Measurements from ENCODE around the gene LHCGR. TPM values are rescaled to one million over a fixed set of nuclear protein-coding genes. Genes with fewer than 3 reads are reported as not detected.

Gene LHCGR
- total and polyA plus RNA-seq, 8 donors: not detected

DNA sequence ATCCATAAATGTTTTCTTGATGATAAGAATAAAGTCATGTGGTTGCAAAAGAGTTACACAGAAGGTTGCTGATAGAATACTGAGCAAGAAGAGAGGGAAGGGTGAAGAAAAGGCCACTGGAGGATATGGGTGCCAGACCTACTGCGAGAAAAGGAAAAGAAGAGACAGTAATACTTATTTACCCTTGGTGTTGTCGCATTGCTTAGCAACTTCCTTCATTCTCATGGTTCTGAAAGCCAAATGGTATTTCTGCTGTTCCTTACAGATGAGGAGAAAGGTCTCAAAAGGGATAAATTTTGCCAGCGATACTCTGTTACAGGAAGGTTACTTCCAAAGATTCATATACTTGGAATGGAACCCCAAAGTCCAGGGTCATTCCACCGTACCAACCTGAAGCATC is 62.5 kb downstream of the LHCGR start:
- no peaks in the 10 kb centered on the region for H3K36me3 ChIP-seq
- no peaks in the 10 kb centered on the region for H3K27me3 ChIP-seq
- TF ChIP-seq, protein P1, sequence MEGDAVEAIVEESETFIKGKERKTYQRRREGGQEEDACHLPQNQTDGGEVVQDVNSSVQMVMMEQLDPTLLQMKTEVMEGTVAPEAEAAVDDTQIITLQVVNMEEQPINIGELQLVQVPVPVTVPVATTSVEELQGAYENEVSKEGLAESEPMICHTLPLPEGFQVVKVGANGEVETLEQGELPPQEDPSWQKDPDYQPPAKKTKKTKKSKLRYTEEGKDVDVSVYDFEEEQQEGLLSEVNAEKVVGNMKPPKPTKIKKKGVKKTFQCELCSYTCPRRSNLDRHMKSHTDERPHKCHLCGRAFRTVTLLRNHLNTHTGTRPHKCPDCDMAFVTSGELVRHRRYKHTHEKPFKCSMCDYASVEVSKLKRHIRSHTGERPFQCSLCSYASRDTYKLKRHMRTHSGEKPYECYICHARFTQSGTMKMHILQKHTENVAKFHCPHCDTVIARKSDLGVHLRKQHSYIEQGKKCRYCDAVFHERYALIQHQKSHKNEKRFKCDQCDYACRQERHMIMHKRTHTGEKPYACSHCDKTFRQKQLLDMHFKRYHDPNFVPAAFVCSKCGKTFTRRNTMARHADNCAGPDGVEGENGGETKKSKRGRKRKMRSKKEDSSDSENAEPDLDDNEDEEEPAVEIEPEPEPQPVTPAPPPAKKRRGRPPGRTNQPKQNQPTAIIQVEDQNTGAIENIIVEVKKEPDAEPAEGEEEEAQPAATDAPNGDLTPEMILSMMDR (IDR thresholded peaks at IDR 0.05): no peak
- H3K4me1 ChIP-seq: no peaks in the 10 kb centered on the region
- H3K4me3 ChIP-seq: no peak overlapping the region
- ATAC-seq (no peak), DNase-seq (no peak), FAIRE-seq (no peak)
- intact Hi-C loops (cut with DNase I): no loop called here
- H3K9me3 ChIP-seq: no peaks in the 10 kb centered on the region
- no peak overlapping the region for H3K27ac ChIP-seq
- 66 to 73% methylated on average over 4 of the region's 4 CpGs for WGBS, 2 donors

DNA sequence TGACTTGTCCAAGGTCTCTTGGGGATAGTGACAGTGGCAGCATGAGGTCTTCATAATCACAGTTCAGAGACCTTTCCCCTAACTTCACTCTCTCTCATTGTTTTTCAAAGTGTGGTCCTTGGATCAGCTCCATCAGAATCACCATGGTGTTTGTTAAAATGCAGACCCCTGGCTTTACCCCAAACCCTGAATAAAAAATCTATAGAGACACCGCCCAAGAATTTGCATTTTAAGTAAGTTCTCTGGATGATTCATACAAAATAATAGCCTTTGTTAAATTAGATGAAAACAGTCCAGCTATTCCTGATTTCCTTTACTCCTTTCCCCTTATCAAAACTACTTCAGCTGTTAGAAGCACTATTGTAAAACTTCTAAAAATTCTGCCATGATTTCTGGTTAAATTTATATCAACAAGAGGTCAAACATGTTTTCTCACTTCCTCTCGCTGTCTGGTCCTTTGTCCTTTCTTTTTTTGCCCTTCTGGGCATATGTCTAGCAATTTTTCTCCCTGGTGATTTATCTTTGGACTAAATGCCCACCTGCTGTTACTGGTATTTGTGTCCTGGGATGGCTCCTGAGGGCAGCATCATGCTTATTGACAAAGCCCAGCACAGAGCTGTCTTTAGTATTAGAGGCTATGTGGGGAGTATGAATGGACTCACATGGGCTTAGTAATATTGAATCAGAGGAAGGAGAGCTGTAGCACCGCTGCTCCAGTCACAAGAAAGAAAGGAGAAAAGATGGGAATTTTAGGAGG is 63.4 kb downstream of the LHCGR start:
- DNase-seq (no peak), ATAC-seq (no peak), FAIRE-seq (no peak)
- Histone ChIP-seq H3K4me1 (no peaks in the 10 kb centered on the region), H3K9me3 (no peaks in the 10 kb centered on the region), H3K27me3 (no peaks in the 10 kb centered on the region), H3K27ac (no peak overlapping the region), H3K4me3 (no peak overlapping the region), H3K36me3 (no peaks in the 10 kb centered on the region)
- WGBS, 2 donors: 69 to 73% methylated on average over 3 of the region's 3 CpGs
- intact Hi-C loops (cut with DNase I): no loop called here
- TF ChIP-seq, protein P1 (IDR thresholded peaks at IDR 0.05): no peak

DNA sequence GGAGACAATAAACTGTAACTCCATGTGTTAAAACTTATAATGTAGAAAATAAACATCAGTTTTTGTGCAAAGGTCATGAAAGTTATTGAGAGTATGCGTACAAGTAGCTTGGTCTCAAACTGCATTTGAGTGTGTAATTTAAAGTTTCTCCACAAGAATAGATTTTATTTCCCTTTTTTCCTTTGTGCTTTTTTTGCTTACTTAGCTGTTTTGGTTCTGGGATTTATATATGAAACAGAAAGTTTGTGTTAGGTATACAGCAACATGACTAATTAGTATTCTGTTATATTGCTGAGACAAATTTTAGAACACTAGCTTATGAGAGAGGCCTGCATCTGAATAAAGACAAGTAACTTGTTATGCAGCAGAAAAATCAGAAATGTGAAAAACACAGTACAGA is 70.4 kb downstream of the LHCGR start:
- Histone ChIP-seq H3K27ac (no peak overlapping the region), H3K36me3 (no peaks in the 10 kb centered on the region), H3K27me3 (no peaks in the 10 kb centered on the region), H3K9me3 (no peaks in the 10 kb centered on the region), H3K4me3 (no peak overlapping the region), H3K4me1 (no peaks in the 10 kb centered on the region)
- ATAC-seq (no peak), DNase-seq (no peak), FAIRE-seq (no peak)
- WGBS, 2 donors: 91 to 97% methylated on average over 1 of the region's 1 CpG
- intact Hi-C loops (cut with DNase I): no loop called here
- TF ChIP-seq, protein P1 (IDR thresholded peaks at IDR 0.05): no peak

DNA sequence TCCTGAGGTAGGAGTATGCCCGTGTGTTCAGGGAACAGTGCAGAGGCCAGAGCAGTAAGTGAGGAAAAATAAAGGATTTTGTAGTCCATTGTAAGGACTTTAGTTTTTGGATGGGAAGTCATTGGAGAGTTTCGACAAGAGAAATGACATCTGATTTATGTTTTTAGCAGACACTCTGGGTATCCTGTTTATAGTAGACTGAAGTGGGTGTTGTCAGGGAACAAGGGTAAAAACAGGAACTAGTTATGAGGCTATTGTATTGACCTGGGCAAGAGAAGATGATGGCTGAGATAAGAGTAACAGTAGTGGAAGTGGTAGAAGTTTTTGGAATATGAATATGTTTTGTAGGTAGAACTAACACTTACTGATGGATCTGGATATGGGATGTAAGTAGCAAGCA is 78.1 kb downstream of the LHCGR start:
- Histone ChIP-seq H3K4me1 (no peaks in the 10 kb centered on the region), H3K4me3 (no peak overlapping the region), H3K27ac (no peak overlapping the region), H3K27me3 (no peaks in the 10 kb centered on the region), H3K9me3 (no peaks in the 10 kb centered on the region), H3K36me3 (no peaks in the 10 kb centered on the region)
- FAIRE-seq (no peak), ATAC-seq (no peak), DNase-seq (no peak)
- WGBS, 2 donors: 39 to 49% methylated on average over 2 of the region's 2 CpGs
- TF ChIP-seq, protein P1 (IDR thresholded peaks at IDR 0.05): no peak
- intact Hi-C loops (cut with DNase I): no loop called here

DNA sequence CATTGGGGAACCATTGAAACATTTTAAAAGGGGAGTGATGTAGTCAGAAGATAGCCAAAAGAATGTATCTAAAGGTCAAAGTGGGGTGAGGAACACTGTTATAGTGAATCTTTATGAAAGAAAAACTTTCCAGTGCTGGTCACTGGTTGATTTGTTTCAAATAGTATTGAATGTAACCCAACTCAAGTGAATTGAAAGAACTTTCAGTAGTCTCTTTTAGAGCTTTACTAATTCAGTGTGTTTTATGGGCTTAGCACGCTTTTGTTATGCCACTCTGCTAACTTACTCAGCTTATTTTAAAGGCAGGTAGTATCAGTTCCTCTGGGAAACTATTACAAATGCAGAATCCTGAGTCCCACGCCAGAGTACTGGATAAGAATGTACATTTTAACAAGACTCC is 80.6 kb downstream of the LHCGR start:
- ATAC-seq (no peak), FAIRE-seq (no peak), DNase-seq (no peak)
- H3K4me3 ChIP-seq: no peak overlapping the region
- TF ChIP-seq, protein P1 (IDR thresholded peaks at IDR 0.05): no peak
- intact Hi-C loops (cut with DNase I): no loop called here
- no peaks in the 10 kb centered on the region for H3K9me3 ChIP-seq
- H3K36me3 ChIP-seq: no peaks in the 10 kb centered on the region
- 74 to 84% methylated on average over 2 of the region's 2 CpGs for WGBS, 2 donors
- no peak overlapping the region for H3K27ac ChIP-seq
- H3K4me1 ChIP-seq: no peaks in the 10 kb centered on the region
- no peaks in the 10 kb centered on the region for H3K27me3 ChIP-seq

Measured in pancreas (tissue), 10 donors.